Neuronal stem cell (in vitro differentiated cells): ENCODE results near the gene SYNJ1.

Source experiments
- DNase-seq: peaks from one replicate; pipeline ENCODE4 v3.0.0-alpha.2; 2013; ENCODE audit warnings: low spot score
- H2AFZ ChIP-seq: one replicate; pipeline ENCODE4 v1.6.1; 2013; ENCODE audit warnings: mild to moderate bottlenecking, low read length, inconsistent platforms
- H2AK5ac ChIP-seq: 2 replicates; pipeline ENCODE4 v1.6.1; 2013; ENCODE audit warnings: low read depth, mild to moderate bottlenecking, inconsistent platforms, low read length, moderate library complexity, mixed read lengths
- H2BK120ac ChIP-seq: 2 replicates; pipeline ENCODE4 v1.6.1; 2013; ENCODE audit warnings: low read depth, mild to moderate bottlenecking, inconsistent platforms, low read length, moderate library complexity, mixed read lengths
- H2BK12ac ChIP-seq: one replicate; pipeline ENCODE4 v1.6.1; 2013; ENCODE audit warnings: low read length, inconsistent platforms
- H2BK15ac ChIP-seq: 2 replicates; pipeline ENCODE4 v1.6.1; 2013; ENCODE audit warnings: mild to moderate bottlenecking, low read length, inconsistent platforms, mixed read lengths
- H2BK5ac ChIP-seq: one replicate; pipeline ENCODE4 v1.6.1; 2013; ENCODE audit warnings: inconsistent platforms, mild to moderate bottlenecking, low read length, moderate library complexity
- H3K14ac ChIP-seq: one replicate; pipeline ENCODE4 v1.6.1; 2013; ENCODE audit warnings: low read length, inconsistent platforms
- H3K18ac ChIP-seq: 2 replicates; pipeline ENCODE4 v1.6.1; 2013; ENCODE audit warnings: low read length, inconsistent platforms
- H3K23ac ChIP-seq: 2 replicates; pipeline ENCODE4 v1.6.1; 2013; ENCODE audit warnings: low read depth, mild to moderate bottlenecking, mixed read lengths, low read length, inconsistent platforms; ENCODE audit not compliant: poor library complexity
- H3K27ac ChIP-seq: replicated peaks from 3 replicates; pipeline ENCODE4 v1.5.1; 2013; ENCODE audit warnings: low read length, inconsistent platforms
- H3K27me3 ChIP-seq, 3 experiments: 2 replicates each; pipeline ENCODE4 v1.6.1; 2013; ENCODE audit warnings: low read length in 3 of 3, mild to moderate bottlenecking in 2 of 3, inconsistent platforms in 1 of 3, low read depth in 1 of 3, mixed read lengths in 1 of 3, moderate library complexity in 1 of 3; ENCODE audit not compliant: control insufficient read depth in 3 of 3, insufficient read depth in 3 of 3
- H3K36me3 ChIP-seq, 2 donors: replicated peaks in 1 of 2; 2 replicates each; pipeline ENCODE4 v1.6.1; 2013; ENCODE audit warnings: low read length in 2 of 2; ENCODE audit not compliant: control insufficient read depth in 2 of 2, insufficient read depth in 2 of 2
- H3K4ac ChIP-seq: 2 replicates; pipeline ENCODE4 v1.6.1; 2013; ENCODE audit warnings: inconsistent platforms, mild to moderate bottlenecking, low read length, moderate library complexity
- H3K4me1 ChIP-seq, 2 donors: 1 replicate in 1 of 2; 2 replicates in 1 of 2; pipeline ENCODE4 v1.6.1; 2013; ENCODE audit warnings: low read length in 2 of 2, low read depth in 1 of 2; ENCODE audit not compliant: control insufficient read depth in 2 of 2, insufficient read depth in 1 of 2
- H3K4me2 ChIP-seq: one replicate; pipeline ENCODE4 v1.6.1; 2013; ENCODE audit warnings: mild to moderate bottlenecking, low read length, inconsistent platforms; ENCODE audit not compliant: insufficient read depth, poor library complexity, severe bottlenecking
- H3K4me3 ChIP-seq, 2 donors: 2 replicates each; pipeline ENCODE4 v1.5.1; 2013; ENCODE audit warnings: low read length in 2 of 2, mild to moderate bottlenecking in 2 of 2, inconsistent platforms in 1 of 2, moderate library complexity in 1 of 2
- H3K79me1 ChIP-seq: one replicate; pipeline ENCODE4 v1.6.1; 2013; ENCODE audit warnings: low read depth, mild to moderate bottlenecking, inconsistent platforms, low read length, moderate library complexity
- H3K9ac ChIP-seq: one replicate; pipeline ENCODE4 v1.6.1; 2013; ENCODE audit warnings: mild to moderate bottlenecking, low read depth, low read length, inconsistent platforms; ENCODE audit not compliant: poor library complexity
- H3K9me3 ChIP-seq, 2 donors: replicated peaks in 1 of 2; 2 replicates each; pipeline versions ENCODE3 to v1.6.1; 2013; ENCODE audit warnings: low read length in 2 of 2, mild to moderate bottlenecking in 2 of 2, inconsistent platforms in 1 of 2, low read depth in 1 of 2, mixed read lengths in 1 of 2, moderate library complexity in 1 of 2; ENCODE audit not compliant: control insufficient read depth in 2 of 2, insufficient read depth in 1 of 2
- H4K8ac ChIP-seq: one replicate; pipeline ENCODE4 v1.6.1; 2013; ENCODE audit warnings: low read depth, mild to moderate bottlenecking, inconsistent platforms, low read length, moderate library complexity
- H4K91ac ChIP-seq: one replicate; pipeline ENCODE4 v1.6.1; 2013; ENCODE audit warnings: low read length, low read depth, mild to moderate bottlenecking, inconsistent platforms; ENCODE audit not compliant: poor library complexity
- WGBS, 2 donors: extraction: QIAGEN DNeasy Blood & Tissue Kit; methylation state at CpG; one replicate each; pipeline ENCODE4 v1.1.7; 2013; ENCODE audit warnings: missing lambda C conversion rate in 2 of 2, mixed read lengths in 1 of 2; ENCODE audit not compliant: insufficient read length in 2 of 2, insufficient replicate concordance in 1 of 2; ENCODE audit errors: extremely low coverage in 2 of 2; 5-methylcytosine and 5-hydroxymethylcytosine counted together

SYNJ1 gene

DNA sequence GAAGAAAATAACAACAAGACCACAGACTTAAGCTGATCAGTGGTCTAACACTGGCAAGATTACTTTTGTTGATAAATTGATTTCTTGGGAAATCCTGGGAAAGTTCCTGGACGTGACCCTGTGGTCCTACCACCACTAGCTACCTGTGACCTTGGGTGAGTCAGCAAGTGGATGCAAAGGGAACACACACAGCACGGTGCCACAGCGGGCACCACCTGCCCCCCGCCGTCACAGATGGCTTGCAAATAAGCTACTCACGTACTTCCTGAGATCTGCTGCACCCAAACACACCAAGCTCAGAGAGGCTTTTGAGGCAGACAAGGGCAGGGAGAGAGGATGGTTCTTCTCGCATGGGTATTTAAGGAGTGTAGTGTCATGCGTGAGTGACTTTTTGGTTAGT is 128.3 kb downstream of the SYNJ1 start:
- H3K23ac ChIP-seq: no peak overlapping the region
- WGBS, 2 donors: no CpG with 5 or more reads among the region's 8 CpGs
- no peak overlapping the region for H3K4me3 ChIP-seq
- H4K8ac ChIP-seq: no peak overlapping the region
- H3K27ac ChIP-seq: no peak overlapping the region
- H2AK5ac ChIP-seq: no peak overlapping the region
- no peaks in the 10 kb centered on the region for H3K27me3 ChIP-seq
- peaks cover 22 to 57% of the 10 kb centered on the region in 2 donors for H3K36me3 ChIP-seq
- no peak overlapping the region for H2BK120ac ChIP-seq
- peaks cover 0 to 1% of the 10 kb centered on the region in 2 donors for H3K4me1 ChIP-seq
- peaks cover 3% of the 10 kb centered on the region for H3K79me1 ChIP-seq
- H2BK5ac ChIP-seq: no peak overlapping the region
- H3K14ac ChIP-seq: no peak overlapping the region
- no peaks in the 10 kb centered on the region for H3K9me3 ChIP-seq
- H2AFZ ChIP-seq: no peak overlapping the region
- H4K91ac ChIP-seq: no peak overlapping the region
- no peak overlapping the region for H3K4ac ChIP-seq
- H3K18ac ChIP-seq: no peak overlapping the region
- H3K4me2 ChIP-seq: no peak overlapping the region
- no peak overlapping the region for H2BK12ac ChIP-seq
- no peak overlapping the region for H3K9ac ChIP-seq
- no peak overlapping the region for H2BK15ac ChIP-seq
- no peak for DNase-seq

DNA sequence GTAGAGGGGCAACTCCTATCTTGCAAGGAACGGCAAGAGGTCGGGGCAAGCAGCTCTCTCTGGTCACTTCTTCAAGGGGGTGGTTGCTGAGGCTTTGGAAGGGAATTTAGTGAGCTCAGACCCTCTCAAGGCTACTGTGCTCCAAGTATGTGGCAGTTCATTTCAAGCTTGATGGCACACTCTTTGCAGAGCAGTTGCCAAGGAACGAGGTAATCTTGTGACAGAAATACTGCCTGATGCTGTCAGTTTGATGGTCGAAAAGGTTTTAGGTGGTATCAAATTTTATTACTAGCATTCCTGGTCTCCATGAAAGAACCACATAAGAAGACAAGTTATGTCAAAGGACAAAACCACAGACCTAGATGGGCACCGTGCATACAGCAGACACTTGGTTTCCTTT is 128.7 kb downstream of the SYNJ1 start:
- H3K4me1 ChIP-seq: no peaks in the 10 kb centered on the region
- H2BK12ac ChIP-seq: no peak overlapping the region
- peaks cover 20 to 53% of the 10 kb centered on the region in 2 donors for H3K36me3 ChIP-seq
- H4K91ac ChIP-seq: no peak overlapping the region
- H3K14ac ChIP-seq: no peak overlapping the region
- no peak overlapping the region for H2BK15ac ChIP-seq
- H2AK5ac ChIP-seq: no peak overlapping the region
- H3K9ac ChIP-seq: no peak overlapping the region
- H3K4ac ChIP-seq: no peak overlapping the region
- H3K4me2 ChIP-seq: no peak overlapping the region
- H4K8ac ChIP-seq: no peak overlapping the region
- no CpG with 5 or more reads among the region's 5 CpGs for WGBS, 2 donors
- H2BK120ac ChIP-seq: no peak overlapping the region
- H3K4me3 ChIP-seq: no peak overlapping the region
- no peaks in the 10 kb centered on the region for H3K27me3 ChIP-seq
- no peak for DNase-seq
- no peak overlapping the region for H3K18ac ChIP-seq
- no peak overlapping the region for H2BK5ac ChIP-seq
- H3K27ac ChIP-seq: no peak overlapping the region
- H2AFZ ChIP-seq: no peak overlapping the region
- H3K9me3 ChIP-seq: no peaks in the 10 kb centered on the region
- H3K23ac ChIP-seq: no peak overlapping the region
- H3K79me1 ChIP-seq: peaks cover 3% of the 10 kb centered on the region

DNA sequence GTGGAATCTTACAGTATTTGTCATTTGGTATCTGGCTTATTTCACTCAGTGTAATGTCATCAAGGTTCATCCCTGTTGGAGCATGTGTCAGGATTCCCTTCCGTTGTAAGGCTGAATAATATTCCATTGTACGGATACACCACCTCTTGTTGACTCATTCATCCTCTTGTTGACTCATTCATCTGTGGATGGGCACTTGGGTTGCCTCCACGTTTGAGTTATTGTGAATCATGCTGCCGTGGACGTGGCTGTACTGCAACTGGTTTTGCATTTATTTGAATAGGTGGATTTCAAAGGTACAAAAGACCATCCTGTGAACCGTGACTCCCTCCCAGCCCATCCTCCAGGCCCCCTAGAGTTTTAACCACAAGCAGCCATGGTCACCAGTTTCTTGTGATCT is 130.6 kb downstream of the SYNJ1 start:
- Histone ChIP-seq H3K4ac (no peak overlapping the region), H2BK15ac (no peak overlapping the region), H3K27me3 (no peaks in the 10 kb centered on the region), H3K4me3 (no peak overlapping the region), H4K91ac (no peak overlapping the region), H2BK120ac (no peak overlapping the region), H2AK5ac (no peak overlapping the region), H3K4me1 (no peaks in the 10 kb centered on the region), H2BK12ac (no peak overlapping the region), H3K9me3 (no peaks in the 10 kb centered on the region), H3K23ac (no peak overlapping the region), H3K36me3 (peaks cover 8 to 34% of the 10 kb centered on the region in 2 donors), H3K18ac (no peak overlapping the region), H3K14ac (no peak overlapping the region), H2AFZ (no peak overlapping the region), H3K9ac (no peak overlapping the region), H4K8ac (no peak overlapping the region), H3K27ac (no peak overlapping the region), H3K79me1 (peaks cover 3% of the 10 kb centered on the region), H2BK5ac (no peak overlapping the region), H3K4me2 (no peak overlapping the region)
- WGBS, 2 donors: no CpG with 5 or more reads among the region's 6 CpGs
- DNase-seq: no peak

DNA sequence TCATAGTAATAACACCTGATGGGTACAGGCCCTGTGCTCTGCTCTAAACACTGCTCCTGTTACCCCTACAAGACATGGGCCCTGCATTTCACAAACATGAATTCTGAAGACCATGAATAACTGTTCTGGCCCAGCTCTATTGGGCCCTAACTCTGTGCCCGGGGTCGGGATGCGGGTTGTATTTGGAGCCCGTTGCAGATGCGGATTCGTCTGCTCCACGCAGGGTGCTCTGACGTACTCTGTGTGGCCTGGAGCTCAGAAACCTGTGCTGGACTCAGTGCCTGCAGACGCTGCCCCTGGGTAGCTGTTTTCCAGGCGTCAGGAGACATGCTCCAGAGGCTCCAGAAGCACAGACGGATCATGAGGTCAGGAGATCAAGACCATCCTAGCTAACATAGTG is 132.4 kb downstream of the SYNJ1 start:
- Histone ChIP-seq H3K23ac (no peak overlapping the region), H3K14ac (no peak overlapping the region), H3K9me3 (no peaks in the 10 kb centered on the region), H4K8ac (no peak overlapping the region), H2BK120ac (no peak overlapping the region), H2BK5ac (no peak overlapping the region), H3K9ac (no peak overlapping the region), H2BK15ac (no peak overlapping the region), H2AK5ac (no peak overlapping the region), H4K91ac (no peak overlapping the region), H3K27ac (no peak overlapping the region), H2BK12ac (no peak overlapping the region), H3K4ac (no peak overlapping the region), H3K4me3 (no peak overlapping the region), H3K4me1 (no peaks in the 10 kb centered on the region), H3K18ac (no peak overlapping the region), H2AFZ (no peak overlapping the region), H3K4me2 (no peak overlapping the region), H3K27me3 (no peaks in the 10 kb centered on the region), H3K36me3 (peaks cover 6 to 22% of the 10 kb centered on the region in 2 donors), H3K79me1 (peaks cover 3% of the 10 kb centered on the region)
- DNase-seq: no peak
- WGBS, 2 donors: no CpG with 5 or more reads among the region's 11 CpGs
